ENCODE data around the gene SNX25.
"Not testable (repeated sequence)": the region's sequence is repeated elsewhere in the genome, so short reads cannot be mapped to it uniquely, and the experiment has no call there.

SNX25 gene

DNA sequence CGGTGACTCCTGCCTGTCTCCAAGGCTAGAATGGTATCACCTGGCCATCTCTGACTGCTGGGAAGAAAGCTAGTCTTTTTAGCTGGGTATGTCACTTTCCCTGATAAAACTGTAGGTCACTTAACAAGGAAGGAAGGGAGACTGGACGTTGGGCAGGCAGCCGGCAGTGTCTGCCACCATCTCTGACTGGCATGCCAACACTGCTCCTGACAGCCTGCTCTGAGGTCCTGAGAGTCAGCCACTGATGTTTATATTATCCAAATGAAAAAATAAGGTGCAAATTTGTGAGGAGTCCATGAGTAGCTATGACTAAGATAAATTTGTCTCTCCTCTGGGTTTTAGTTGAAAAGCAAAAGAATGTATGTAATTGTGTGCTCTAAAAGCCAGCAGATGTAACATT lies 77.2 kb downstream of the SNX25 start:
- DNase-seq, result no peak
- in situ Hi-C loops (cut with MboI; ENCODE audit: low pct_unique_long_range_greater_than_20kb, low sequenced_read_pairs), result no loop called here

DNA sequence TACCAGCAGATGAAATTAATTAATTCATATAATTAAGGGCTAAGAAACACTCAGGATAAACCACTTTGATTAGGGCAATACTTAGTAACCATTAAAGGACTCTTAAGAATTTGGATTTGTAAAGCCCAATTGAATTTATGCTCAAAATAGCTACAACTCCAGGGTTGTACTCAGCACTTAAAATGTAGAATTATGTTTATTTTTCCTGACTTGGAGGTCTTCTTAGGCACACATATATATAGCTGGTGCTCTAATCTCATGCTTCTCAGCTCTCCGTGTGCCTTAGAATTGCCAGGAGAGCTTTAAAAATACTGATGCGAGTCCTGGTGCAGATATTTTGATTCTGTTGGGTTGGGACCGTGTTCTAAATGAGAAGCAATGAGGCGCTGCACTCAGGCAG lies 77.6 kb downstream of the SNX25 start:
- no peak for DNase-seq
- in situ Hi-C loops (cut with MboI; ENCODE audit: low pct_unique_long_range_greater_than_20kb, low sequenced_read_pairs), result no loop called here

DNA sequence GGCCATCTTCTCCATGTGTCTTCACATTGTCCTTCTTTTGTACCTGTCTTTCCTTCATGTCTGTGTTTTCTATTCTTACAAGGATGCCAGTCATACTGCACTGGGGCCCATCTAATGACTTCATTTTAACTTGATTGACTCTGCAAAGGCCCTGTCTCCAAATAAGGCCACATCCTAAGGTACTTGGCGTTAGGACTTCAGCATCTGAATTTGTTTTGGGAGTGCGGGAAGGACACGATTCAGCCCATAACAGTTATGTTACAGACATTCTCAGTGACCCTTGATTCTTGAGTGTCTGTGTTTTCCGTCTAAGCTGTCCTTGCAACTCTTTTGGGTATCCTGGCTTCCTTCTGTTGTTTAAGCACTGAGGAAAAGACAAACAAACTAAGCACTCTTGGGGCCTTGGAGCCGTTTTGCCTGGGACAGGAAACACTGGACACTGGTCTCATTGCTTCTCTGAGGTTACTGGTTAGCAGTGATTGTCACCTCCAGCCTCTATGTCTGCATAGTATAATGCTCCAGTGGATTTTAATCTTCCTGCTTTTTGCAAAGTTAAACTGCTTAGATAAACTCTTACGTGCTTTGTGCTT lies 80.7 kb downstream of the SNX25 start:
- in situ Hi-C loops (cut with MboI; ENCODE audit: low pct_unique_long_range_greater_than_20kb, low sequenced_read_pairs), result no loop called here
- DNase-seq, result no peak

DNA sequence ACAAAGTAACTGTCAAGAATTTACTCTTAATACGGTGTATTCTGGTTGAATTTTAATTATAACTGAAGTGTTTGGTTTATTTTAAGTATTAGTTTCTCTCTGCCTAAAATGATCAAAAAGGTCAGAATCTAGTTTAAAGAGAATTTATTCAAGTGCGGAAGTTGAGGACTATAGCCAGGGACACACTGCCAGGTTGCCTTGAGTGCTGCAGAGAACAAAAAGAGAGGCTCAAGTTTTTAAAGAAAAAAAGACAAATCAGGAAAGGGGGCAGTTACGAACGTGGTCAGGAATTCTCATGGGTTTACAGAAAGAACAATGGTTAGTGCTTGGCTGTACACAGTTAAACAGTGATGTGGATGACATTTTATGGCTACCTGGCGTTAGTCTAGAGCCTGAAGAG lies 81.3 kb downstream of the SNX25 start:
- no peak for DNase-seq
- in situ Hi-C loops (cut with MboI; ENCODE audit: low pct_unique_long_range_greater_than_20kb, low sequenced_read_pairs), result no loop called here

DNA sequence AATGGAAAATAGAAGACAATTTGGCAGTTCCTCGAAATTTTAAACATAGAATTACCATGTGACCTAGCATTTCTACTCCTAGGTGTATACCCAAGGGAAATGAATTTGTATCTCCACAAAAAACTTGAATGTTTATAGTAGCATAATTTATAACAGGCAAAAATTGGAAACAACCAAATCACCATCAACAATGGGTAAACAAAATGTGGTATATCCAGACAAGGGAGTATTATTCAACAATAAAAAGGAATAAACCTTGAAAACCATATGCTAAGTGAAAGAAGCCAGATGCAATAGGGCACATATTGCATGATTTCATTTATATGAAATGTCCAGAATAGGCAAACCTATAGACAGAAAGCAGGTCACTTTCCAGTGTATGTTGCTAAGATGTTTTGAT lies 83.8 kb downstream of the SNX25 start:
- DNase-seq, result no peak
- in situ Hi-C loops (cut with MboI; ENCODE audit: low pct_unique_long_range_greater_than_20kb, low sequenced_read_pairs), result no loop called here

DNA sequence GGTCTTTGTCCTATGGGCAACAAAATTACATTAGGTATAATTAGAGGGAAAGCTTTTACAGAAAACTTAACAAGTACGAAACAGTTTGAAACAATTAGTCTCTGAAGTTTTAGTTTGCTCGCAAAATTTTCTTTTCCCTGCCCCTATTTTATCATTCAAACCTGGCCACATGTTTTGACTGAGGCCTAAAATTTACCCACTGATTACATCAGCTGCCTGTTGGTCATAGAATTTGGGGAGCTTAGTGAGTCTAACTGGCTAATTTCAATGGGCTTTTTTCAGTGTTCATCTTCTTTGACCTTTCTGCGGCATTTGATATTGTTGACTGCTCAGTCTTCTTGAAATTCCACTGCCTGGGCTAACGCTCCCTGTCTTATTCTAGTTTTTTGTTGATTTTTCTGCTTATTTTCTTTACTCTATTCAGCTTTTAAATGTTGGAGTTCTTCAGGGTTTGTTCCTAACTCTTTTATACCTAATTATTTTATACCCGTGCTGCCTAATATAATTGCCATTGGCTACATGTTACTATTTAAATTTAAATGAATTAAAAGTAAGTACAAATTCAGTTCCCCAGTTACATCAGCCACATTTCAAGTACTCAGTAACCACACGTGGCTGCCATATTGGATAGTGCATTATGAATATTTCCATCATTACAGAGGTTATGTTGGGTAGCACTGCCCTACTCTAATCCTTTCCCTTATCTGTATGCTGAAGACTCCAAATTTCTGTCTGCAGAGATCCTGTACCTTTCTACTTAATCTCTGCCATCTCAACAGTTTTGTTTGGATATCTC lies 87.5 kb downstream of the SNX25 start:
- DNase-seq, result no peak
- in situ Hi-C loops (cut with MboI; ENCODE audit: low pct_unique_long_range_greater_than_20kb, low sequenced_read_pairs), result no loop called here

DNA sequence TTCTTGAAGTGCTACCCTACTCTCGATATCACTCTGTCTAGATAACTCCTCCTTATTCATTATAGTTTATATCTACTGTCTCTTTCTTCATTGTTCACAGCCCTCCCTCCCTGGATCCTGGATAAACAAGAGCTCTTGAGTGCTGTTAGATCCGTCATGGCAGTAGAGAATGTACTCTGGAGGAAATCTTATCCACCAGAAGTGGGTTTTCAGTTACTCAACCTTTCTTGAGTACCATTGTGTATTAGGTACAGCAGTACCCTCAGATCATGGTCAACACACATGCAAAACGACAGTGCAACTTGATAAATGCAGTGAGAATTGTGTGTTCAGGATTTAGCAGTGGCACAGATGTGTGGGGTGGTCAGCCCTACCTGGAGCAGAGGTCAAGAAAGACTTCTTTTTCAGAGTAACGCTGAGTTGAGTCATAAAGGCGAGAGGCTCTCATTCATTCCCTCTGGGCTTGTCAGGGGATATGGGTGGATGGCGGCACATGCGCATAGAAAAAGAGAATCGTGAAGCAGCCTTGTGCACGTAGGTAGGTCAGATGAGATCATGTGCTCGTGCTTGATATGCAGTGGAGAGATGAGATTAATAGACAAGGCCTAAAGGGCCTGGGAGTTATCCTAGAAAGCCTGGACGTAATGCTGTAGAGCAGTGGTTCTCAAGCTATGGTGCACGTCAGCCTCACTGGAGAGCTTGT lies 89.5 kb downstream of the SNX25 start:
- DNase-seq, result no peak
- in situ Hi-C loops (cut with MboI; ENCODE audit: low pct_unique_long_range_greater_than_20kb, low sequenced_read_pairs), result no loop called here

DNA sequence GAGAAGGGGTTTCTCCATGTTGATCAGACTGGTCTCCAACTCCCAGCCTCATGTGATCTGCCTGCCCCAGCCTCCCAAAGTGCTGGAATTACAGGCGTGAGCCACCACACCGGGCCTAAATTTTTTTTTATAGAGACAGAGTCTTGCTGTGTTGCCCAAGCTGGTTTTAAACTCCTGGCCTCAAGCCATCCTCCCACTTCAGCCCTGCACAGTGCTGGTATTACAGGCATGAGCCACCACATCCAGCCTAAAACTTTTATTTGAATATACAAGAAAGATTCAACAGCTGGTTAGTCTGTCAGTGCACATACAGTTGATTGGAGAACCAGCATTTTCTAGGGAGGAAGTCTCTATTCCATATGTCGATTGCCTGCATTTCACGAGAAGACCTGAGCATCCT lies 95.1 kb downstream of the SNX25 start:
- in situ Hi-C loops (cut with MboI; ENCODE audit: low pct_unique_long_range_greater_than_20kb, low sequenced_read_pairs), result no loop called here
- no peak for DNase-seq

DNA sequence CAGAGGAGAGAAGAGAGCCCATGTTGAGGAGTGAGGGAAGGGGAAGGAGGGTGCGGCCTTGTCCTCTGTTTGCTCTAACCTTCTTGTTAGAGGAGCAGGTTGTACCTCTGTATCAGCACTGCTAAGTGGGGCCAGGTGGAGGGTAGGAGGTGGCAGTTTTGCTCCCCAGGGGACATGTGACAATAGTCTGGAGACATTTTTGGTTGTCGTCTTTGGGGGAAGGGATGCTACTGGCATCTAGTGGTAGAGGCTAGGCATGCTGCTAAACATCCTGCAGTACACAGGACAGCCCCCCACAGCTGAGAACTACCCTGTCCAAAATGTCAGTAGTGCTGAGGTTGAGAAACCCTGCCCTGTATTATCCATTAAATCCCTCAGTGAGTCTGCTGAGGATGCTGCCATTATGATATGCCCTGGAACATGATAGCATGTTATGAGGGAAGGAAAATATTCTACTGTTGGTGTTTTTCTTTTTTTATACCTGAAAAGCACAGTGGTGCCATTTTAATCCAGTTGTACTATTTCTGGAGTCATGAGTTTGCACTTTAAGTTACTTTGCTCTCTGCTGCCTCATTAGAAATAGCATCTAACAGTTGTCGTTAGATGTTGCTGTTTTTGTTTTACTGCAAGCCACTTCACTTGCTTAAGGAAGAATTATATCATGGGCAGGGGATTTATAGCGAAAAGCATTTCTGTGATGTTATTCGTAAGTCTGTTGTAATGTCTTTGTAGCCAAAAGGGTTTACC lies 95.7 kb downstream of the SNX25 start:
- peak; percentile 55 for DNase-seq
- in situ Hi-C loops (cut with MboI; ENCODE audit: low pct_unique_long_range_greater_than_20kb, low sequenced_read_pairs), result no loop called here

DNA sequence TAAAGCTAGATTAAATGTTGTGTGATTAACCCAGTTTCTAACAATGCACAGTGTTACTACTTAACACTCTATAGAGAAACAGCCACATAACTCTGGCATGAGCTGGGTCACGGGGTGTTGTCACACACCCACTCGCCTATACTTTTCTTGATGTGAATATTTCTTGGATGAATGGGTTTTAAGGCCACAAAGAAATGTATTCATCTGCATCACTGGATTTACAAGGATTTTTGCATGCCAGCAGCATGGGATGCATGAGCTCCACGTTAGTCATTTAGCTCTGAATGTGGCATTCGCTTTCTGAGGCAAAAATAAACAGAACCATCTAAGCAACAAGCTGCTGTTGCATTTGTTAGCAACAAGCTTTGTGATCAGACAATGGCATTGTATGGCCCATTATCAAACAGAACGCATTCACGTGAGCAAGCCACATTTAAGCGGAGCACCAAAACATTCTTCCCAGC lies 96.6 kb downstream of the SNX25 start:
- no peak for DNase-seq
- in situ Hi-C loops (cut with MboI; ENCODE audit: low pct_unique_long_range_greater_than_20kb, low sequenced_read_pairs), result no loop called here

DNA sequence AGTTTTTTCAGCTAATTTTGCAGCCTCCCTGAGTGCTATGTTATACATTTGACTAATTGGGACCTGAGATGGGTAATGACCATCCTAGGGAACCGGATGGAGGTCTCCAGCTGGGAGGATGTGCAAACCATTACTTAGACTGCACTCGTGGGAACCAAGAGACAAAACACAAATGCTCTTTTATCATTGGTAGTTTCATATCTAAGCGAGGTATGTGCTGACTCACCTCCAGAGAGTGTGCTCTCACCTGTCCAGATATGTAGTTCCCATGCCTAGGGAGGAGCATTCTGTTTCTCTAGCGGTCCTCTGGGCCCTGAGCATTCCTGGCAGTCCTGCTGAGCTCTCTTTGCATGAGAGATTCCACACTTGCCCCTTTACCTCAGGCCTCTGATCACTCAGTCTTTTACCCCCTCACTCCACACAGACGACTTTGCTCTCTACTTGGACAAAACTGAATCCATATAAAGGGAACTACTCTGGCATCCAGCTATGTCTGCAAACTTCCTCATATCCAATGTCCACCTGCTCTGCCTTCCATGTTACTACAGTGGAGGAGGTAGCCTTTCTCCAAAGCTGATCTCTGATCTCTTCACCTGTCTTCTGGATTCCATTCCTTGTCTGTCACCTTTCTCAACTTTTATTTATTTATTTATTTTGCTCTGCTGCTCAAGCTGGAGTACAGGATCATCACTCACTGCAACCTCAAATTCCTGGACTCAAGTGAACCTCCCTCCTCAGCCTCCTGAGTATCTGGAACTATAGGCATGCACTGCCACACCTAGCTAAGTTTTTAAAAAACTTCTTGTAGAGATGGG lies 97.9 kb downstream of the SNX25 start:
- DNase-seq, result no peak
- in situ Hi-C loops (cut with MboI; ENCODE audit: low pct_unique_long_range_greater_than_20kb, low sequenced_read_pairs), result no loop called here

DNA sequence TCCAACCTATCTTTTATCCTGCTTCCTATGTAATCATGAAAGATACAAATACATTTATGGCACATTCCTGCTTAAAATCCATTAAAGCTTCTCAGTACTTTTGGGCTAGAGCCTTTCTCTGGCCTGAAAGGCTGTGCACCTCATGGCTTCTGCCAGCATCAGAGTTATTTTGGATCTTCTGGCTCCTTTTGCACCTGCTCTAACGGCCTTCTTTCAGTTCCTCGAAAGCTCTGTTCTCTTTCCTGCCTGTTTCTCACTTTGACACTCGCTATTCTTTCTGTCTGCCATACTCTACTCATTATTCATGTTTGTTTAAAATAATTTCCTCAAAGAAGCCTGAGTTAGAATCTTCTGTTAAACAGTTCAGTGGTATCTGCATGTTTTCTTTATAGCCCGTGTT lies 100.4 kb downstream of the SNX25 start:
- in situ Hi-C loops (cut with MboI; ENCODE audit: low pct_unique_long_range_greater_than_20kb, low sequenced_read_pairs), result no loop called here
- DNase-seq, result no peak

DNA sequence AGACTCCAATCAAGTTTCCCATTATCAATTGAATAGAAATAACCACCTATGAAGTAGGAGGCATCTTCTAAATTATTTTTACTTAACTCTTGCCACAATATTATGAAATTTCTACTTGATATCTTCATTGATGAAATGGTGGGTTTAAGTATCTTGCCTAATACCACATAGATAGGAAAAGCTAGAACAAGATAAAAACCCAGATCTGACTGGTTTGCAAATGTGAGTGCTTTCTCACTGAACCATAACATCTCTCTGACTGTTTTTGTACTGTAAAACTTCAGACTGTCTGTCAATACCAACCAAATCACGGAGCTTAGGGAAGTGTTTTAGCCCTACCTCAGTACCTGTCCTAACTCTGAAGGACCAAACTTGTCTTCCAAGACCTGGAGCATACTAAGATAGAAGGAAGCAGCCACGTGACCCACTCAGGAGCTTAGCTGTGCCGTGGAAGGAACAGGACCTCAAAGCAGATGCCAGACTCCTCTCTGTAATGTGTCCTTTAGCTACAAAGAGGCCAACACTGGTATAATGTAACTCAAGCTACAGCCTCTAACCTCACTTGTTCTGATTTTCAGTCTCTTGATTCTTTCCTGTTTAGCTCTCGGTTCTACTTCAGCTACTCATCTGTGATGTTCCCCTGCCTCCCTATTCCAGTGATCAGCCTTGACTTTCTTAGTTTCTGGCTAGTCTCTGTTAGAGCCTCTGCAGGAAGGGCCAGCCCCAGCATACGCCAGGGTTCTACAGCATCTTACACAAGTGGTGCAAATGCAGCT lies 101.9 kb downstream of the SNX25 start:
- in situ Hi-C loops (cut with MboI; ENCODE audit: low pct_unique_long_range_greater_than_20kb, low sequenced_read_pairs), result no loop called here
- DNase-seq, result no peak

DNA sequence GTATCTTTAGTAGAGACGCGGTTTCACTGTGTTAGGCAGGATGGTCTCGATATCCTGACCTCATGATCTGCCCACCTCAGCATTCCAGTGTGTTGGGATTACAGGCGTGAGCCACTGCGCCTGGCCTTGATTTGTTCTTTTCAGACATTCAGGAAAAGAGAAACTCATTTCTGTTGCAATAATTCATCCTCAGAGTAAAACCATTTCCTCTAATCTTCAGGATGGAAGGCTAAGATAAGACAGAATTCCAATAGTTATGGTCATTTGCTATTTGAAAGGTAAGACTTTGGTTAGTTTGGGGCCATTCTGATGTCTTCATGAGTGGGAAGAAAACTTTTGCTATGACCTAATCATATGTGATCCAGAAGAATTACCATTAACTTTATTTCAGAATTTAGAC lies 103.3 kb downstream of the SNX25 start:
- in situ Hi-C loops (cut with MboI; ENCODE audit: low pct_unique_long_range_greater_than_20kb, low sequenced_read_pairs), result no loop called here
- no peak for DNase-seq

DNA sequence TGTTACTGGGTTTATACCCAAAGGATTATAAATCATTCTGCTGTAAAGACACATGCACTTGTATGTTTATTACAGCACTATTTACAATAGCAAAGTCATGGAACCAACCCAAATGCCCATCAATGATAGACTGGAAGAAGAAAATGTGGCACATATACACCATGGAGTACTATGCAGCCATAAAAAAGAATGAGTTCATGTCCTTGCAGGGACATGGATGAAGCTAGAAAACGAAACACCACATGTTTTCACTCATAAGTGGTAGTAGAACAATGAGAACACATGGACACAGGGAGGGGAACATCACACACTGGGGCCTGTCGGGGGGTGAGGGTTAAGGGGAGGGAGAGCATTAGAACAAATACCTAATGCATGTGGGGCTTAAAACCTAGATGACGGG lies 108.1 kb downstream of the SNX25 start:
- in situ Hi-C loops (cut with MboI; ENCODE audit: low pct_unique_long_range_greater_than_20kb, low sequenced_read_pairs); DNase-seq: not testable (repeated sequence)

DNA sequence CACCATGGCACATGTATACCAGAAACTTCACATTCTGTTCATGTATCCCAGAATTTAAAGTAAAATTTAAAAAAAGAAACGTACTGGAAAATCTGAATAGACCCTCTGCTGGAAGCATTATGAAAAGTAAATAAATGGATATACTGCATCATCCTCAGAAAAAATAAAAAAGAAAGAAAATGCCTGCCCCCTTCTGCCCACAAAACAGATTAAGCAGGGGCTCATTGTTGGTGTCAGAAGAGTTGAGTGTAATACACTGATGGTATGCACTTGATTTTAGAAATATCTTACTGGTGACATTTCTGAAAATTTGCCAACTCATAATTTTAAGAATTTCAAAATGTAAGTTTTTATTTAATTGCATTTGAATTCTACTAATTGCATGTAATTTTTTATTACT lies 108.5 kb downstream of the SNX25 start:
- in situ Hi-C loops (cut with MboI; ENCODE audit: low pct_unique_long_range_greater_than_20kb, low sequenced_read_pairs), result no loop called here
- DNase-seq, result peak; percentile 7

DNA sequence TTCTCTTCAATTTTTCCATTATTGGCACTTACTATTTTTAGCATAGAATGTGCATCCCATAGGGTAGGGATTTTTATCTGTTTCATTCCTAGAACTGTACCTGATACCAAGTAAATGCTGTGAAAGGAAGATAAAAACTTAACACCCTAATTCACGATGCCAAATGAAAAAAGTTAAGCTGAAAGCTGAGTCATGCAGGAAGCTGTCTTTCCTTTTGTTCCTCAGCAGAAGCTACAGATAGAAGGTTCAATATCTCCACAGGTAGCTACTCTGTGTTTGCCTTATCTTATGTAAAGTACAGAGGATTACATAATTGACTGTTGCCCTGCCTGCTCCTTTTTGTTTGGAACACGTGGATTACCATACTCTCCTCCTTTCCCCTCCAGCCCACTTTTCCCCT lies 109.3 kb downstream of the SNX25 start:
- in situ Hi-C loops (cut with MboI; ENCODE audit: low pct_unique_long_range_greater_than_20kb, low sequenced_read_pairs), result no loop called here

DNA sequence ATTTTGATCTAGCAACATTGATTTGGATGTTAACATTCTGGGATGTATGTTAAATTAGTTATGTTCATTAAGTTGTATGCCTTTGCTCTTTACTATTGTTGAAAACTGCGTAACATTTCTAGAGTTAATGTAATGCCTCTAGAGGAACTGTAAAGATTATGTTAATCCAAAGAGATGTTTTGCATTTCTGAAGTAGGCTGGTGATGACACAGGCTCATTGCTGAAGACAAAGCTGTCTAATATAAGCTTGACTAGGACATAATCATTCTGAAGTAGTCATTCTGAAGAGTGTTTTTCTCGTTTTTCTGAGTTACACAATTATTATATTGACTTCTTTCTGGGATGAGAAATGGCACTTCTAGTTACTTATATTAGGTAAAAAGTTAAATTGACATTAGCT lies 113.4 kb downstream of the SNX25 start:
- in situ Hi-C loops (cut with MboI; ENCODE audit: low pct_unique_long_range_greater_than_20kb, low sequenced_read_pairs), result no loop called here
- DNase-seq, result no peak

More for the DNA sequence above, 109.3 kb downstream of the SNX25 start:
- DNase-seq, result peak; percentile 46
